ENCODE measurements around the gene TSSC4.

The TSSC4 gene

GRCh38 chr11:2445746-2446551 lies 45.4 kb downstream of the TSSC4 start:
- Histone ChIP-seq H3K9ac (ENCODE audit: insufficient read length) (no peak overlapping the region), H3K36me3 (ENCODE audit: insufficient read depth, low read length) (no peaks in the 10 kb centered on the region), H3K9me3 (ENCODE audit: low read depth, low read length) (no peaks in the 10 kb centered on the region), H3K4me3 (no peak overlapping the region), H3K27ac (no peak overlapping the region)
- DNase-seq (ENCODE audit: low read depth, low spot score): no peak
- TF ChIP-seq FOXP2 (optimal IDR thresholded peaks at IDR 0.05; ENCODE audit: control extremely low read depth, extremely low read length, insufficient read depth): no peak
- no peak for TF ChIP-seq EZH2 (IDR thresholded peaks at IDR 0.05)
- no peak for TF ChIP-seq POLR2AphosphoS5 (IDR thresholded peaks at IDR 0.05; ENCODE audit: borderline replicate concordance, low read depth, low read length)

- no peak for TF ChIP-seq FOXP2 (optimal IDR thresholded peaks at IDR 0.05; ENCODE audit: control extremely low read depth, extremely low read length, insufficient read depth)
- no peak for TF ChIP-seq EZH2 (IDR thresholded peaks at IDR 0.05)
- TF ChIP-seq POLR2AphosphoS5 (IDR thresholded peaks at IDR 0.05; ENCODE audit: borderline replicate concordance, low read depth, low read length): no peak
- DNase-seq (ENCODE audit: low read depth, low spot score): no peak
- no peak overlapping the region for H3K4me3 ChIP-seq
Measured at GRCh38 chr11:2446590-2447252, 46.2 kb downstream of the TSSC4 start.

GRCh38 chr11:2447253-2447950 lies 46.9 kb downstream of the TSSC4 start:
- Histone ChIP-seq H3K9ac (ENCODE audit: insufficient read length) (no peak overlapping the region), H3K27ac (no peak overlapping the region)
- no peak for DNase-seq (ENCODE audit: low read depth, low spot score)

More at GRCh38 chr11:2446590-2447252, 46.2 kb downstream of the TSSC4 start:
- no peak overlapping the region for H3K27ac ChIP-seq
- no peaks in the 10 kb centered on the region for H3K36me3 ChIP-seq (ENCODE audit: insufficient read depth, low read length)
- H3K9me3 ChIP-seq (ENCODE audit: low read depth, low read length): no peaks in the 10 kb centered on the region
- H3K9ac ChIP-seq (ENCODE audit: insufficient read length): no peak overlapping the region

GRCh38 chr11:2447951-2448650 lies 47.6 kb downstream of the TSSC4 start:
- H3K9ac ChIP-seq (ENCODE audit: insufficient read length): no peak overlapping the region
- no peaks in the 10 kb centered on the region for H3K9me3 ChIP-seq (ENCODE audit: low read depth, low read length)
- H3K4me3 ChIP-seq: no peak overlapping the region
- no peak for DNase-seq (ENCODE audit: low read depth, low spot score)
- no peaks in the 10 kb centered on the region for H3K36me3 ChIP-seq (ENCODE audit: insufficient read depth, low read length)
- no peak for TF ChIP-seq FOXP2 (optimal IDR thresholded peaks at IDR 0.05; ENCODE audit: control extremely low read depth, extremely low read length, insufficient read depth)
- no peak for TF ChIP-seq POLR2AphosphoS5 (IDR thresholded peaks at IDR 0.05; ENCODE audit: borderline replicate concordance, low read depth, low read length)
- no peak for TF ChIP-seq EZH2 (IDR thresholded peaks at IDR 0.05)
- H3K27ac ChIP-seq: no peak overlapping the region

More at GRCh38 chr11:2447253-2447950, 46.9 kb downstream of the TSSC4 start:
- Histone ChIP-seq H3K36me3 (ENCODE audit: insufficient read depth, low read length) (no peaks in the 10 kb centered on the region), H3K9me3 (ENCODE audit: low read depth, low read length) (no peaks in the 10 kb centered on the region), H3K4me3 (no peak overlapping the region)
- no peak for TF ChIP-seq POLR2AphosphoS5 (IDR thresholded peaks at IDR 0.05; ENCODE audit: borderline replicate concordance, low read depth, low read length)
- no peak for TF ChIP-seq FOXP2 (optimal IDR thresholded peaks at IDR 0.05; ENCODE audit: control extremely low read depth, extremely low read length, insufficient read depth)
- TF ChIP-seq EZH2 (IDR thresholded peaks at IDR 0.05): no peak

GRCh38 chr11:2448661-2449547 lies 48.4 kb downstream of the TSSC4 start:
- no peak overlapping the region for H3K27ac ChIP-seq
- no peaks in the 10 kb centered on the region for H3K9me3 ChIP-seq (ENCODE audit: low read depth, low read length)
- H3K9ac ChIP-seq (ENCODE audit: insufficient read length): no peak overlapping the region
- no peak for TF ChIP-seq POLR2AphosphoS5 (IDR thresholded peaks at IDR 0.05; ENCODE audit: borderline replicate concordance, low read depth, low read length)
- no peak for TF ChIP-seq FOXP2 (optimal IDR thresholded peaks at IDR 0.05; ENCODE audit: control extremely low read depth, extremely low read length, insufficient read depth)
- TF ChIP-seq EZH2 (IDR thresholded peaks at IDR 0.05): no peak
- H3K36me3 ChIP-seq (ENCODE audit: insufficient read depth, low read length): no peaks in the 10 kb centered on the region
- no peak overlapping the region for H3K4me3 ChIP-seq
- no peak for DNase-seq (ENCODE audit: low read depth, low spot score)

GRCh38 chr11:2449548-2450320 lies 49.2 kb downstream of the TSSC4 start:
- TF ChIP-seq FOXP2 (optimal IDR thresholded peaks at IDR 0.05; ENCODE audit: control extremely low read depth, extremely low read length, insufficient read depth) (no peak), POLR2AphosphoS5 (IDR thresholded peaks at IDR 0.05; ENCODE audit: borderline replicate concordance, low read depth, low read length) (no peak), EZH2 (IDR thresholded peaks at IDR 0.05) (no peak)
- H3K9me3 ChIP-seq (ENCODE audit: low read depth, low read length): no peaks in the 10 kb centered on the region
- no peak overlapping the region for H3K9ac ChIP-seq (ENCODE audit: insufficient read length)
- H3K27ac ChIP-seq: no peak overlapping the region
- no peak overlapping the region for H3K4me3 ChIP-seq
- no peak for DNase-seq (ENCODE audit: low read depth, low spot score)
- no peaks in the 10 kb centered on the region for H3K36me3 ChIP-seq (ENCODE audit: insufficient read depth, low read length)

Data from SK-N-MC (cell line).